ENCODE measurements around the gene OIT3.
"Not testable (repeated sequence)": the region's sequence is repeated elsewhere in the genome, so short reads cannot be mapped to it uniquely, and the experiment has no call there.

OIT3 gene

DNA sequence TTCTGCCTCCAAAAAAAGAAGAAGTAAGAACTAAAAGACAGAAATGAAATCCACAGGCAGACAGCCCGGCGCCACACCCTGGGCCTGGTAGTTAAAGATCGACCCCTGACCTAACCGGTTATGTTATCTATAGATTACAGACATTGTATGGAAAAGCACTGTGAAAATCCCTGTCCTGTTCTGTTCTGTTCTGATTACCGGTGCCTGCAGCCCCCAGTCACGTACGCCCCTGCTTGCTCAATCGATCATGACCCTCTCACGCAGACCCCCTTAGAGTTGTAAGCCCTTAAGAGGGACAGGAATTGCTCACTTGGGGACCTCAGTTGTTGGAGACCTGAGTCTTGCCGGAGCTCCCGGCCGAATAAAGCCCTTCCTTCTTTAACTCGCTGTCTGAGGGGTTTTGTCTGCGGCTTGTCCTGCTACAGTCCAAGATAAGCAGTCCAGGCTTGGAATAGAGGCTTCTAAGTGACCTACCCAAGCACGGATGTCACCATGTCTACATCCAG lies 10.5 kb downstream of the OIT3 start:
- not testable (repeated sequence) for DNase-seq (ENCODE audit: low spot score)

GRCh38 chr10:72904806-72905205 lies 11.3 kb downstream of the OIT3 start:
- DNase-seq (ENCODE audit: low spot score): no peak

DNA sequence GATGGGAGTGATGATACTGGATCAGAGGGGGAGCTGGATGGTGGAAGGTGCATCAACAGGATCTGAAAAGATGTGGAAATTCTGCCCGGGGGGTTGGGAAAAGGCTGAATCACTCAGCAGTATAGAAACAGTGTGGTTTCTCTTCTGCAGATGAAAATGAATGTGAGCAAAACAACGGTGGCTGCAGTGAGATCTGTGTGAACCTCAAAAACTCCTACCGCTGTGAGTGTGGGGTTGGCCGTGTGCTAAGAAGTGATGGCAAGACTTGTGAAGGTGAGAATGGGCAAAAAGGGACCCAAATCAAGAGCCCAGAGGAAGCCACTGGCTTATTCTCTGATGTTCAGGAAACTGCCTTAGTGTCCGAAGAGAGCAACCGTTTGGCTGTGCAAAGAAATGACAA lies 12.9 kb downstream of the OIT3 start:
- no peak for DNase-seq (ENCODE audit: low spot score)

DNA sequence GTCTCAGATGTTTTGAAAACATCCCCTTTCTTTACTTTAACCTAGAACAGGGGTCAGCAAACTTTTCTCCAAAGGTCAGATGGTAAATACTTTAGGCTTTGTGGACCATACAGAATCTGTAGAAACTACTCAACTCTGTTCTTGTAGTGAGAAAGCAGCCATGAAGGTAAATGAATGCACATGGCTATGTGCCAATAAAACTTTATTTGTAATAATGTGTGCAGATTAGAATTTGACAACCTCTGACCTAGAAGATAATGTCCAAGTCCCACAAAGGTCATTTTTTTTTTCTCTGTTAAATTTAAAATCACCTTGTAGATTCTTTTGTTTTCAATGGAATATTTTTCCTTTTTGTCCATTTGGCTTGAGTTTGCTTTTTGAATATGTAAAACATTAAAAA lies 17.2 kb downstream of the OIT3 start:
- DNase-seq (ENCODE audit: low spot score): no peak

- no peak for DNase-seq (ENCODE audit: low spot score)
Measured at GRCh38 chr10:72911758-72912157, 18.2 kb downstream of the OIT3 start.

GRCh38 chr10:72912736-72913135 lies 19.2 kb downstream of the OIT3 start:
- DNase-seq (ENCODE audit: low spot score): no peak

DNA sequence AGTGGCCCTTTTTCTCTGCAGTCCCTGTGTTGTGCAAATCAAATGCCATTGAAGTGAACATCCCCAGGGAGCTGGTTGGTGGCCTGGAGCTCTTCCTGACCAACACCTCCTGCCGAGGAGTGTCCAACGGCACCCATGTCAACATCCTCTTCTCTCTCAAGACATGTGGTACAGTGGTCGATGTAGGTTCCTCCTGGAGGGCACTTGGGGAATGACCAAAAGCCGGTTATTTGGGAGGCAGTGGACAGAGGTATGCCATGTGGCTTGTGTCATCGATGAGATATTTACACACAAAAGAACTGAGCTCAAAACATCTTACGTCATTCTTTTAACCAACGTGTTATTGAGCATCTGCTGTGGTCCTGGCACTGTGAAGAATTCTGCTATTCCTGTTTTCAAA lies 19.7 kb downstream of the OIT3 start:
- DNase-seq (ENCODE audit: low spot score): no peak

DNA sequence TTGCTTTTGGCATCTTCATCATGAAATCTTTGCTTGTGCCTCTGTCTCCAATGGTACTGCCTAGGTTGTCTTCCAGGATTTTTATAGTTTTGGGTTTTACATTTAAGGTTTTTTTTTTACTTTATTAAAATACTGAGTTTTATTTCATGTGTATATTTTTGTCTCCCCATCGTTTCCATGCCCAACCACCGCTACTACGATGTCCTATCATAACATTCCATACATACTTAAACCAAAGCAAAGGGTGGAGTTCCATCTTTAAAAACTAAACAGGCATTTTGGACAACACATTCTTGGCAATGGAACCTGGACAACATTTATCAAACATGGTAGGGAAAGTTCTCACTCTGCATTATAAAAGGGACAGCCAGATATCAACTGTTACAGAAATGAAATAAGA lies 23.7 kb downstream of the OIT3 start:
- not testable (repeated sequence) for DNase-seq (ENCODE audit: low spot score)

DNA sequence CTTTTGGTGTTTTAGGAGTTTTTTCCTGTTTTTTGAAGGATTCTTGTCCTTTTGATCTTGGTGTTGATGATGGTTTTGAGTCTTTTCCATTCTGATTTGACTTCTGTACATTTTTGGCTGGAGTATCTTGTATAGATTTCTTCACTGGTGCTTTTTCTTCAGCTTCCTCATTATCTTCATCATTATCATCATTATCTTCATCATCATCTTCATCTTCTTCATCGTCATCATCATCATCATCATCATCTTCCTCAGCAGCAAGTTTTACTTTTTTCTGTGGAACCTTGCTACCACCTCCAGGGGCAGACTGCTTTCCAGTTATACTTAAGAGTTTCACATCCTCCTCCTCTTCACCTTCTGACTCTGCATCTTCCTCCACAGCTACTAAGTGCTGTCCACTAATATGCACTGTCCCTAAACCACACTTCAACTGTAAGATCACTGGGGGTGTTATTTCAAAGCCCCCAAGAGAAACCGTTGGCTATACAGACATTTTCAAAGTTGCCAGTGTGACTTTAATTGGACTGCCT lies 24.3 kb downstream of the OIT3 start:
- DNase-seq (ENCODE audit: low spot score): not testable (repeated sequence)

GRCh38 chr10:72918352-72918751 lies 24.8 kb downstream of the OIT3 start:
- DNase-seq (ENCODE audit: low spot score): no peak

DNA sequence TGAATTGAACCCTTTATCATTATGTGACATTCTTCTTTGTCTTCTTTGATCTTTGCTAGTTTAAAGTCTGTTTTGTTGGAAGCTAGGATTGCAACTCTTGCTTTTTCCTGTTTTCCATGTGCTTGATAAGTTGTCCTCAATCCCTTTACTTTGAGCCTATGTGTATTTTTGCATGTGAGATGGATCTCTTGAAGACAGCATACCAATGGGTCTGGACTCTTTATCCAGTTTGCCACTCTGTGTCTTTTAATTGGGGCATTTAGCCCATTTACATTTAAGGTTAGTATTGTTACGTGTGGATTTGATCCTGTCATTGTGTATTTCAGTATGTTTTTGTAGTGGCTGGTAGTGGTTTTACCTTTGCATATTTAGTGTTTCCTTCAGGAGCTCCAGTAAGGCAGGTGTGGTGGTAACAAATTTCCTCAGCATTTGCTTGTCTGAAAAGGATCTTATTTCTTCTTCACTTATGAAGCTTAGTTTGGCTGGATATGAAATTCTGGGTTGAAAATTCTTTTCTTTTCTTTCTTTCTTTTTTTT lies 27.7 kb downstream of the OIT3 start:
- not testable (repeated sequence) for DNase-seq (ENCODE audit: low spot score)

DNA sequence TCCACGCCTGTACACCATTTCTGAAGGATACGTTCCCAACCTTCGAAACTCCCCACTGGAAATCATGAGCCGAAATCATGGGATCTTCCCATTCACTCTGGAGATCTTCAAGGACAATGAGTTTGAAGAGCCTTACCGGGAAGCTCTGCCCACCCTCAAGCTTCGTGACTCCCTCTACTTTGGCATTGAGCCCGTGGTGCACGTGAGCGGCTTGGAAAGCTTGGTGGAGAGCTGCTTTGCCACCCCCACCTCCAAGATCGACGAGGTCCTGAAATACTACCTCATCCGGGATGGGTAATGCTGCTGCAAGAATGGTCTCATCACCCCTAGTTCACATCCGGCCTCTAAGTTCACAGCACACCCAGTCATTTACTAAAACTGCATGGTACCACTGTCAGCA lies 30.8 kb downstream of the OIT3 start:
- DNase-seq (ENCODE audit: low spot score): no peak

DNA sequence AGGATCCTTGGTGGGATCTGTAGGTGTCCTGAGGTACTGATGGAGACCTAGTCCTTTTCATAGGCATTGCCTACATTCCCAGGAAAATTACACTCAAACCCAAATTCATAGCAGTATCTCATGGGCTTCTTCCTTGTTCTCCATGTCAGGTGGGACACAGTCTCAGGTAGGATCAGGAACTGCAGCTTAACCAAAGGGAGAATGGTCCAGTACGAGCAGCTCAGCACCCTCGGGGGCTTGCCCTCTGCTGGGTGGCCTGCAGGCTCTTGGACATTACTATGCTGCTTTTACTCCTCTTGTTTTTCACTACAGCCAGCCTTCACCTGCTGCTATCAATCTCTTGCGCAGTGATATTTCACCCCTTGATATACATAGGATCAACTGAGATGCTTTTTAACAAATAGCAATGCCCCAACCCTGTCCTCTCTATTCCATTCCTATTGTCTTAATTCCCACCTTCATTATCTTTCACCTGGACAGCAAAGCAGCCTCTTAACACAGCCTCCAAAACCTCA lies 32.5 kb downstream of the OIT3 start:
- no peak for DNase-seq (ENCODE audit: low spot score)

DNA sequence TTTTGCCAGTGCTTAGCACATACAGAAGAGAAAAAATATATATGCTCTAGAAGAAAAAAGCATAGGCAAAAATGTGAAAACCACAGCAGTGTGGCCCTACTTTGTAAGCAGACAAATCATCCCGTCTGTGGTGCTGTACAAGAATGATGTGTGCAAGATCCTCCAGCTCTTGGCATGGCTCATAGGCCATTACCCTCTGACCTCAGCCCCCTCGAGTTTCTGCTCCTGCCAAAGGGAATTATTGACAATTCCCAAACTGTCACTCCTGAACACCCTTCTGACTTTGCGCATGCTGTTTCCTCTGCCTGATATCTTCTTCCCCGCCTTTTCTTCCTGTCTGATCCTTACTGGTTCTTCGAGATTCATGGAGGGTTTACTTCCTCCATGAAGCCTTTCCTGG lies 33.9 kb downstream of the OIT3 start:
- DNase-seq (ENCODE audit: low spot score): no peak

DNA sequence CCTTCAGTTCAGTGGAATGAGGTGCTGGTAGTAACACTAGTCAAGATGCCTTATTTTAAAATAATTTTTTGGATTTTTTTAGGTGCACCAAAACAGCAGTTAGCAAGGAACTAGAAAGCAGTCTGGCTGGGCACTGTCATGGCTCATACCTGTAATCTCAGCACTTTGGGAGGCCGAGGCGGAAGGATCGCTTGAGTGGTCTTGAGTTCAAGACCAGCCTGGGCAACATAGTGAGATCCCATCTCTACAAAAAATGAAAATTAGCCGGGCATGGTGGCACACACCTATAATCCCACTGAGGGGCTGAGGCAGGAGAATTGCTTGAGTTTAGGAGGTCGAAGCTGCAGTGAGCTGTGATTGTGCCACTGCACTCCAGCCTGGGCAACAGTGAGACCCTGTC lies 35.3 kb downstream of the OIT3 start:
- DNase-seq (ENCODE audit: low spot score): no peak

DNA sequence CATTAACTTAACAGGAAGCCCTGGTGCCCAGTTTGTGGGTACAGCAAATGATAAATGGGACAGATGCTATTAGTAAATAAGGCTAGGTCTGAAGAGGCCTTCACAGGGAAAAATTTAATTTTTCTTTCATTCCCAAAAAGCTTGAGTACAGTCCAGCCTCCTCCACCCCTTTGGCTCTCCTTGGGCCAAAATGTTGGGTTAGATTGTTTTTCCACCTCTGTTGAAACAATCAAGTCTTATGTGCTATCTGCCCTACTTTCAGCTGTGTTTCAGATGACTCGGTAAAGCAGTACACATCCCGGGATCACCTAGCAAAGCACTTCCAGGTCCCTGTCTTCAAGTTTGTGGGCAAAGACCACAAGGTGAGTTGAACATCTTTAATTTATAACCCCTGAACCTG lies 36.7 kb downstream of the OIT3 start:
- no peak for DNase-seq (ENCODE audit: low spot score)

DNA sequence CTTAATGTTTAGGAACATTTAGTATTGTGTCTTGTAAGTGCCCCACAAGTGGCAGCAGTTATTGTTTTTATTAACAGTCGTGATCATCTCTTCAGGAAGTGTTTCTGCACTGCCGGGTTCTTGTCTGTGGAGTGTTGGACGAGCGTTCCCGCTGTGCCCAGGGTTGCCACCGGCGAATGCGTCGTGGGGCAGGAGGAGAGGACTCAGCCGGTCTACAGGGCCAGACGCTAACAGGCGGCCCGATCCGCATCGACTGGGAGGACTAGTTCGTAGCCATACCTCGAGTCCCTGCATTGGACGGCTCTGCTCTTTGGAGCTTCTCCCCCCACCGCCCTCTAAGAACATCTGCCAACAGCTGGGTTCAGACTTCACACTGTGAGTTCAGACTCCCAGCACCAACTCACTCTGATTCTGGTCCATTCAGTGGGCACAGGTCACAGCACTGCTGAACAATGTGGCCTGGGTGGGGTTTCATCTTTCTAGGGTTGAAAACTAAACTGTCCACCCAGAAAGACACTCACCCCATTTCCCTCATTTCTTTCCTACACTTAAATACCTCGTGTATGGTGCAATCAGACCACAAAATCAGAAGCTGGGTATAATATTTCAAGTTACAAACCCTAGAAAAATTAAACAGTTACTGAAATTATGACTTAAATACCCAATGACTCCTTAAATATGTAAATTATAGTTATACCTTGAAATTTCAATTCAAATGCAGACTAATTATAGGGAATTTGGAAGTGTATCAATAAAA lies 38.9 kb downstream of the OIT3 start:
- DNase-seq (ENCODE audit: low spot score): no peak

DNA sequence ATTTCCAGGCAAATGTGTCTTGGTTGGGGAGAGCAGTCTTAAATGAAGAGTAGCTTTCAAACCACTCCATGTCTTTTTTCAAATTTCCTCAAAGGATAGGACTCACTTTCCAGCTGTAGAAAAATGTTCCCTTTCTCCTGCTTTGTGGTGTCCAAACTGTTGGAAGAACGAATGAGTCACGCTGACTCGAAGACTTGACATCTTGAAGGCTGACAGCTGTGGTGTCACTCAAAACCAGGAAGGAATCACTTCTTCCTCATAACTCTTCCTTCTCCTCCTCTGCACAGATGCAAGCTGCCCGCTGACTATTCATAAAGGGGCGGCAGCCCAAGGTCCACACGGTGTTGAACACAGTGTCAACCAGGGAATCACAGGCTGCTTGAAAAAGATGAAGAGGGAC lies 41.8 kb downstream of the OIT3 start:
- DNase-seq (ENCODE audit: low spot score): no peak

GRCh38 chr10:72943498-72944234 lies 50.1 kb downstream of the OIT3 start:
- DNase-seq (ENCODE audit: low spot score): no peak

DNA sequence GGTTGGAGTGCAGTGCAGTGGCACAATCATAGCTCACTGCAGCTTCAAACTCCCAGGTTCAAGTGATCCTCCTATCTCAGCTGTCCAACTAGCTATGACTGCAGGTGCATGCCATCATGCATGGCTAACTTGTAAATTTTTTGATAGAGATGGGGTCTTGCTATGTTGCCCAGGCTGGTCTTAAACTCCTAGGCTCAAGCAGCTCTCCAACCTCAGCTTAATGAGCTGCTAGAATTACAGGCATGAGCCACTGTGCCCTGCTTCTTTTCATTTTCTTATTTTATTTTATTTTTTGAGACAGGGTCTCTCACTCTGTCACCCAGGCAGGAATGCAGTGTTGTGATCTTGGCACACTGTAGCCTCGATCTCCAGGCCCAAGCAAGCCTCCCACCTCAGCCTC lies 53.4 kb downstream of the OIT3 start:
- DNase-seq (ENCODE audit: low spot score): no peak

- no peak for DNase-seq (ENCODE audit: low spot score)
Measured at GRCh38 chr10:72948762-72949161, 55.2 kb downstream of the OIT3 start.

DNA sequence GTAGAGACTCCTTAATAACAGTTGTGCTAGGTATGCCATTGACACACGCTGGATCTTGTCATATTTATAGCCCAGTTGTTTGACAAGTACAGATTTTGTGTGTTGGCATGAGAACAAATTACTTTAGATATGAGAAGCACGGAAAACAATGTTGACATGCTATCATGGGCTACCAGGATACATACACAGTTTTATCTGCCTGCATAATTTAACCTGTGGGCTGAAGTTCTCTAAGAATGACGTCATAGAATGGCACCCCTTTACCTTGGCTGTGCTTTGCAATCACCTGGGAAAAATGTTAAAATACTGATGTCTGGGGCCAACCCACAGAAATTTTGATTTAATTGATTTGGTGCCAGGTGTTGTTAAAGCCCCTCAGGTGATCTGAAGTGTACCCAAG lies 58.2 kb downstream of the OIT3 start:
- DNase-seq (ENCODE audit: low spot score): no peak

- DNase-seq (ENCODE audit: low spot score): no peak
Measured at GRCh38 chr10:72952189-72952588, 58.6 kb downstream of the OIT3 start.

Measured in D341Med (cell line).